GM19397 (cell line): Measurements from ENCODE around the gene GOLGA6L10.
"Not testable (repeated sequence)": the region's sequence is repeated elsewhere in the genome, so short reads cannot be mapped to it uniquely, and the experiment has no call there.

Source experiments
- ATAC-seq: cut with Tn5 transposase; IDR thresholded peaks from one replicate; pipeline ENCODE4 v1.9.1; 2021; ENCODE audit warnings: mild to moderate bottlenecking, moderate library complexity; ENCODE audit not compliant: unreplicated experiment

The GOLGA6L10 gene

GRCh38 chr15:82319522-82320278 is 29.6 kb downstream of the GOLGA6L10 start:
- not testable (repeated sequence) for ATAC-seq

- ATAC-seq: not testable (repeated sequence)
Measured at GRCh38 chr15:82318281-82318680, 31.0 kb downstream of the GOLGA6L10 start.

- ATAC-seq: not testable (repeated sequence)
Measured at GRCh38 chr15:82317516-82317915, 31.8 kb downstream of the GOLGA6L10 start.

- no peak for ATAC-seq
Measured at GRCh38 chr15:82317091-82317489, 32.2 kb downstream of the GOLGA6L10 start.

- ATAC-seq: not testable (repeated sequence)
Measured at GRCh38 chr15:82316247-82317090, 32.8 kb downstream of the GOLGA6L10 start.

- ATAC-seq: no peak
Measured at GRCh38 chr15:82315519-82316246, 33.6 kb downstream of the GOLGA6L10 start.

GRCh38 chr15:82314769-82315518 is 34.3 kb downstream of the GOLGA6L10 start:
- ATAC-seq: no peak

- ATAC-seq: not testable (repeated sequence)
Measured at GRCh38 chr15:82313951-82314768, 35.1 kb downstream of the GOLGA6L10 start.

GRCh38 chr15:82313446-82313845 is 35.8 kb downstream of the GOLGA6L10 start:
- ATAC-seq: no peak

- no peak for ATAC-seq
Measured at GRCh38 chr15:82312586-82313349, 36.5 kb downstream of the GOLGA6L10 start.

GRCh38 chr15:82311321-82311720 is 38.0 kb downstream of the GOLGA6L10 start:
- ATAC-seq: not testable (repeated sequence)

- no peak for ATAC-seq
Measured at GRCh38 chr15:82309802-82310201, 39.5 kb downstream of the GOLGA6L10 start.

GRCh38 chr15:82307714-82308081 is 41.6 kb downstream of the GOLGA6L10 start:
- ATAC-seq: no peak

- no peak for ATAC-seq
Measured at GRCh38 chr15:82306791-82307713, 42.2 kb downstream of the GOLGA6L10 start.

GRCh38 chr15:82305621-82306048 is 43.6 kb downstream of the GOLGA6L10 start:
- ATAC-seq: no peak

GRCh38 chr15:82304778-82305090 is 44.5 kb downstream of the GOLGA6L10 start:
- ATAC-seq: no peak

GRCh38 chr15:82303956-82304777 is 45.1 kb downstream of the GOLGA6L10 start:
- ATAC-seq: no peak
